HFF-Myc (cell line): Measurements from ENCODE around the gene TRPC6.
A peak's percentile ranks its signal among the peaks of the same experiment; 100 is the strongest.

Experiments
- DNase-seq: peaks from one replicate; pipeline ENCODE4 v3.0.0-alpha.2; 2011; ENCODE audit warnings: low read depth; ENCODE audit errors: extremely low read depth
- H3K4me3 ChIP-seq: replicated peaks from 2 replicates; pipeline ENCODE4 v1.5.1; 2011; ENCODE audit warnings: low read depth, mild to moderate bottlenecking, control low read depth, low read length
- TF ChIP-seq, protein P1 (sequence below): IDR thresholded peaks from 2 replicates; pipeline ENCODE4 v1.5.1; 2012; ENCODE audit warnings: mild to moderate bottlenecking, low read depth, low read length, control low read depth; ENCODE audit errors: missing control alignments

Gene TRPC6

DNA sequence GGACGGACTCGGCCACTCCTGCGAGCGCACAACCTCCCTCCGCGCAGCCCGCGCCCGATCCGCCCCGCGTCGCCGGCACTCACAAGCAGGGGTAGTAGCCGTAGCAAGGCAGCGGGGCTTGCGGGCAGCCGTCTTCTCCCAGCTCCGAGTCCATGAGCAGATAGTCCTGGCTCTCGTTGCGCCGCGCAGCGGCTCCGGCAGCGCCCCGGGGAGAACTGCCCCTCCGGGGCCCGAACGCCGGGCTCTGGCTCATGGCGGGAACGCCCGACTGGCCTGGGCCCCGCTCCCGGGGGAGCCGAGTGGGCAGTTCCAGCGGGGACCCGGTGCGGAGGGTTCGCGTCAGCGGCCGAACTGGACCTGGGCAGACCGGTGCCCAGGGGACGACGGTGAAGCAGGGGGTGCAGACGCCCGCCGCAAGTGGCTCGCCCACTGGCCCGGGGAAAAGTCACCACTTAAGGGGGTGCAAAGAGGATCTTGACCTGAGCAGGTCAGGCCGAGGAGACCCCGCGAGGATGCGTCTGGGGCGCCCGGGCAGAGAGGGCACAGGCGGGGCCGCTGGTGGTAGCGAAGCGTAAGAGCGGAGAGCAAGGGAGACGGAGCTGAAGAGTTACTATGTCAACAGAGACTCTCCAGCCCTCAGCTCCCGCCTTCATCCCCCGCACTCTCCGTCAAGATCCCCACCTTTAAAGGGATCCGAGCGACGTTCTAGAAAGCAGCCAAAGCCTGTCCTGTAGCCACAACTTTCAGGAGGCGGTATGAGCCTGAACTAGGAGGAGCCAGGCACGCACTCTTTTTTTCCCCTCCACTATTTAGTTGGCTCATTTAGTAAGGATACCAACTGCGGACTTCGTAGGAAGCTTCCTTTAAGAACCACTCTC lies at the start of gene TRPC6:
TRPC6 (minus strand) TSS at position 757 of the 878 bp plus-strand sequence; CDS start at position 253, 504 bp downstream.
- TF ChIP-seq, protein P1, sequence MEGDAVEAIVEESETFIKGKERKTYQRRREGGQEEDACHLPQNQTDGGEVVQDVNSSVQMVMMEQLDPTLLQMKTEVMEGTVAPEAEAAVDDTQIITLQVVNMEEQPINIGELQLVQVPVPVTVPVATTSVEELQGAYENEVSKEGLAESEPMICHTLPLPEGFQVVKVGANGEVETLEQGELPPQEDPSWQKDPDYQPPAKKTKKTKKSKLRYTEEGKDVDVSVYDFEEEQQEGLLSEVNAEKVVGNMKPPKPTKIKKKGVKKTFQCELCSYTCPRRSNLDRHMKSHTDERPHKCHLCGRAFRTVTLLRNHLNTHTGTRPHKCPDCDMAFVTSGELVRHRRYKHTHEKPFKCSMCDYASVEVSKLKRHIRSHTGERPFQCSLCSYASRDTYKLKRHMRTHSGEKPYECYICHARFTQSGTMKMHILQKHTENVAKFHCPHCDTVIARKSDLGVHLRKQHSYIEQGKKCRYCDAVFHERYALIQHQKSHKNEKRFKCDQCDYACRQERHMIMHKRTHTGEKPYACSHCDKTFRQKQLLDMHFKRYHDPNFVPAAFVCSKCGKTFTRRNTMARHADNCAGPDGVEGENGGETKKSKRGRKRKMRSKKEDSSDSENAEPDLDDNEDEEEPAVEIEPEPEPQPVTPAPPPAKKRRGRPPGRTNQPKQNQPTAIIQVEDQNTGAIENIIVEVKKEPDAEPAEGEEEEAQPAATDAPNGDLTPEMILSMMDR: no peak
- DNase-seq: no peak
- peak within 1 kb of the TSS; percentile 50 for H3K4me3 ChIP-seq

DNA sequence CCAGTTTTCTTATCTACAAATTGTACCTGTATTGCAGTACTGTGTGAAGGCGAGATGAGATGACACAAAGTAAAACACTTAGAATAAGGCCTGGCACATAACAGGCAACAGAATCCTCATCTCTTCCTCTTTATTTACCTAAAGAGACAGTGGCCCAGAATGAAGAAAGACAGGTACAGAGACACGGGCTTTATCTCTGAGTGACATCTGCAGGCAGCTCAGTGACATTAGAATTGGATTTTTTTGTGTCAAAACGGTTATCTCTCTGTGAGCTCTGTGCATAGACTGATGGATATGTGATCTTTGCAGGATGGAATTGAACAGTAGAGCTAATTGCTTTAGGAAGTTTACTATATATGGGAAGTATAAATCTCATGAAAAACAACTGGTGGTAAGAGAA lies 36.2 kb upstream of the TRPC6 start:
- no peak overlapping the region for H3K4me3 ChIP-seq
- no peak for DNase-seq
- TF ChIP-seq, protein P1: no peak

DNA sequence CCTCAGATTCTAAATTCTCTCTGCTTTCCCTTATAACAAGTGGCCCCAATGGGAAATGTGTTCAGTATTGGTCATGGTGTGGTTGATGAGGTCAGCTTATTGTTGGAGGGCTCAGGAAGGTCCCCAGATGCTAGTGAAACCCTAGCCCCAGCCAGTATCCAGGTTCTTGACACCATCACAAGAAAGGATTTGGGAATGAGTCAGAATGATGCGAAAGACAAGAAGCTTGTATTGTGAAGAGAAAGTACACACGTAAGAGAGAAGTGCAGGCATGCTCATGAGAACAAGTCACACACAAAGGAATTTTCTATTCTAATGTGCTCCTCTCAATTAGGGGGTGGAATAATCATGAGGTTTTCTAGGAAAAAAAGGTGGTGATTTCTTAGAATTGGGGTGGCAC lies 34.9 kb upstream of the TRPC6 start:
- DNase-seq: peak; percentile 49
- TF ChIP-seq, protein P1: no peak
- H3K4me3 ChIP-seq: no peak overlapping the region

DNA sequence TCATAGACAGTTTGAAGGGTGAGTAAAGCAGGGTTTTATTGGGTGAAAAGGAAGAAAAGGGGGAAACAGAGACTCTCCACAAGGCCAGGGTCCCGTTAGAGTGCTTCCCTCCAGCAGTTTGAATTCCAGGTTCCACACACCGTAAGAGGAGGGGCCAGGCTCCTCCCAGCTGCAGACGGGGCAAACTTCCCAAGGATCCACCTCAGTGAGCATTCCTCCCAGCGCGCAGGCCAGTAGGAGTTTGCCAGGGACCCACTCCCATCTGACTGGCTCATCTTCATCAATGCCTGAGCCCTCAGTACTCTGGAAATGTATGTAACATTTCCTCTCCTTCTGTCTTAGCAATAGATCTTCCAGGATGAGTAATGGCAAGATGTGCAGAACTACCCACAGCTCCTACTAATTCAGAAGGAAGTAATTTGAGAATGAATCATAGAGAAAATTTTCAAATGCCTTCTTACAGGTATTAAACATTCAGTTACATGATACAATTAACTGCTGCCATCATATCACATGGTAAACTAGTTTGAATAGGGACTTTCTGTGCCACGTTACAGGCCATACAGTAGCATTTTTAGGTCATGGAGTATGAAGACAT lies 34.0 kb upstream of the TRPC6 start:
- no peak for DNase-seq
- TF ChIP-seq, protein P1: no peak
- no peak overlapping the region for H3K4me3 ChIP-seq

DNA sequence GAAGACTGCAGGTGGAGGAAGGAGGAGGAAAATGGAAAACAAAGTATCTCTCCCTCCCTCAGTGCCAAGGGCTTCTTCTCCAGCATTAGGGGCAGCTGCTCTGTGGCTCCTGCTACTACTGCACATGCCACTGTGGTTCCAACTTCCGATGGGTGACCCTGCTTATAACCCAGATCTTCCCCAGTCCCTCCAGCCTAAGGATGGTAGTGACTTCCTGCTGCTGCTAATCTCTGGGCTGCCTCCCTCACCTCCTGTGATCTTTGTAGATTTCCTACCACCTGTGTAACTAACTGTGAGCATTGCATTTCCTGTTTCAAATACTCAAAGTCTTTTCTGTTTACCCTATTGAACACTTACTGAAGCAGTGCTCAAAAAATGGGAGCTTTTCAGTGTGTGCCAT lies 28.7 kb upstream of the TRPC6 start:
- no peak overlapping the region for H3K4me3 ChIP-seq
- DNase-seq: no peak
- TF ChIP-seq, protein P1: no peak

DNA sequence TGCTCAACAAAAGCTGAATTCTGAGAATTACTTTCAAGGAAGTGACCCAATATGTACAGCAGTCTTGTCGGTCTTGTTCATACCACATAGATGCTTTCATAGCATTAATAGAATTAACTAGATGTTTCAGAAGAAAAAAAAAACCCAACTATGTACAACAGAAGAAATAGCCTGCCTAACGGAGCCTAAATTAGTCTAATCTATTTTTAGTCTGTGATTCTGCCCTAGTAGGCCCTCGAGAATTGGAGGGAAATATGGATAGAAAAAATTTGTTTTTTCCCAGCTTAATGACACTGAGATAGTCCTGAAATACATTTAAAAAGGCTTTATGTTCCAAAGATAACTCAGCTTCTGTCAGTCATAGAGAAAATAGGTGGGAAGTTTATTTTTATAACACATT lies 17.1 kb upstream of the TRPC6 start:
- TF ChIP-seq, protein P1: no peak
- no peak overlapping the region for H3K4me3 ChIP-seq
- DNase-seq: no peak
